GM12878 (cell line): ENCODE measurements around the gene B4GALNT4. TPM values are rescaled to one million over a fixed set of nuclear protein-coding genes. Genes with fewer than 3 reads are reported as not detected.
A peak's percentile ranks its signal among the peaks of the same experiment; 100 is the strongest.

Experiments used
- BRCA1 ChIP-seq: IDR thresholded peaks from 2 replicates; pipeline ENCODE4 v1.6.1; 2011; ENCODE audit warnings: low read depth, low read length, improper control_type of control experiment
- CREM ChIP-seq: IDR thresholded peaks from 2 replicates; pipeline ENCODE4 v1.6.1; 2014; ENCODE audit warnings: antibody characterized with exemption, low read depth
- GATAD2B ChIP-seq: fragments of 450-650 bp; conservative IDR thresholded peaks from 2 replicates; pipeline ENCODE4 v1.6.1; 2017; ENCODE audit warnings: low read depth, mild to moderate bottlenecking, moderate library complexity
- HDAC2 ChIP-seq: fragments of 200-600 bp; sonication (generic); IDR thresholded peaks from 2 replicates; pipeline ENCODE4 v1.6.1; 2017
- MEF2A ChIP-seq: IDR thresholded peaks from 2 replicates; pipeline ENCODE4 v1.6.1; 2011; ENCODE audit warnings: low read depth, mild to moderate bottlenecking, low read length, moderate library complexity; ENCODE audit not compliant: insufficient read depth
- MTA2 ChIP-seq: fragments of 450-650 bp; IDR thresholded peaks from 2 replicates; pipeline ENCODE4 v1.6.1; 2016; ENCODE audit warnings: low read depth, mild to moderate bottlenecking, moderate library complexity
- NBN ChIP-seq: fragments of 450-650 bp; IDR thresholded peaks from 2 replicates; pipeline ENCODE4 v1.6.1; 2016
- NR2C2 ChIP-seq: IDR thresholded peaks from 2 replicates; pipeline ENCODE4 v1.6.1; 2011; ENCODE audit warnings: borderline replicate concordance, low read depth; ENCODE audit not compliant: control insufficient read depth, insufficient read length
- POLR2A ChIP-seq: IDR thresholded peaks from 2 replicates; pipeline ENCODE4 v1.6.1; 2011; ENCODE audit warnings: low read depth, mild to moderate bottlenecking, low read length
- POLR2AphosphoS2 ChIP-seq: IDR thresholded peaks from 2 replicates; pipeline ENCODE4 v1.6.1; 2011; ENCODE audit warnings: low read depth, mild to moderate bottlenecking, low read length, improper control_type of control experiment, moderate library complexity
- RAD21 ChIP-seq: IDR thresholded peaks from 2 replicates; pipeline ENCODE4 v1.6.1; 2011; ENCODE audit warnings: mild to moderate bottlenecking, low read depth, low read length, moderate library complexity; ENCODE audit not compliant: insufficient read depth
- RELB ChIP-seq: fragments of 450-650 bp; IDR thresholded peaks from 2 replicates; pipeline ENCODE4 v1.6.1; 2017; ENCODE audit warnings: low read depth, mild to moderate bottlenecking, moderate library complexity
- SMARCA5 ChIP-seq: fragments of 450-650 bp; IDR thresholded peaks from 2 replicates; pipeline ENCODE4 v1.6.1; 2017; ENCODE audit warnings: mild to moderate bottlenecking
- SRF ChIP-seq, 2 experiments: IDR thresholded peaks; 2 replicates each; pipeline ENCODE4 v1.6.1; 2011; ENCODE audit warnings: low read depth in 2 of 2, low read length in 2 of 2, mild to moderate bottlenecking in 1 of 2, moderate library complexity in 1 of 2
- ZNF274 ChIP-seq: IDR thresholded peaks from one replicate; pipeline ENCODE4 v1.8.0; 2011; ENCODE audit not compliant: insufficient read length, insufficient read depth
- polyA plus RNA-seq, 11 experiments: library from polyadenylated mRNA; depleted of rRNA in 4 of 11; unstranded in 6 of 11; stranded (reverse) in 5 of 11; fragments of >200 nt; fragmentation: Nextera tagmentation in 4 of 11; fragmentation: Illumina TruSeq in 1 of 11; extraction: Ambion mirVana in 4 of 11; extraction: Trizol in 1 of 11; gene quantifications; 1 replicate in 1 of 11; 2 replicates in 10 of 11; pipeline versions ENCODE4 v1.2.1 to v1.2.3, GENCODE V29; 2011 to 2016; ENCODE audit warnings: inconsistent platforms in 2 of 11, missing spikeins in 2 of 11, low read depth in 1 of 11
- total RNA-seq, 4 experiments: library from RNA; depleted of rRNA in 3 of 4; stranded (reverse); fragments of >200 nt in 3 of 4; fragmentation: Illumina TruSeq in 1 of 4; extraction: Trizol in 1 of 4; gene quantifications; 2 replicates each; pipeline versions ENCODE4 v1.2.1 to v1.2.3, GENCODE V29; 2013 to 2021
- TF ChIP-seq, protein P1 (sequence below): fragments of 150-350 bp; IDR thresholded peaks from 2 replicates; pipeline ENCODE4 v1.6.1; 2014; ENCODE audit warnings: mild to moderate bottlenecking, low read depth, low read length
- TF ChIP-seq, protein P2 (sequence below), 3 experiments: IDR thresholded peaks in 2 of 3; conservative IDR thresholded peaks in 1 of 3; 2 replicates each; pipeline ENCODE4 v1.5.1; 2011; ENCODE audit warnings: low read depth in 3 of 3, low read length in 3 of 3, mild to moderate bottlenecking in 3 of 3, control low read depth in 2 of 3, moderate library complexity in 2 of 3, inconsistent platforms in 1 of 3, mixed read lengths in 1 of 3; ENCODE audit not compliant: control insufficient read depth in 2 of 3, insufficient read depth in 1 of 3; ENCODE audit errors: extremely low read depth in 1 of 3
- TF ChIP-seq, protein P3 (sequence below): fragments of 450-650 bp; IDR thresholded peaks from 2 replicates; pipeline ENCODE4 v1.6.1; 2017; ENCODE audit warnings: mild to moderate bottlenecking, moderate library complexity

Gene B4GALNT4
- total and polyA plus RNA-seq, 10 of the 15 experiments (the other 5 are each of a cell fraction or from before 2014, with no cell fraction given), result 0.04 to 0.82 (median 0.40) TPM; not detected in 6

- TF ChIP-seq, protein P1, sequence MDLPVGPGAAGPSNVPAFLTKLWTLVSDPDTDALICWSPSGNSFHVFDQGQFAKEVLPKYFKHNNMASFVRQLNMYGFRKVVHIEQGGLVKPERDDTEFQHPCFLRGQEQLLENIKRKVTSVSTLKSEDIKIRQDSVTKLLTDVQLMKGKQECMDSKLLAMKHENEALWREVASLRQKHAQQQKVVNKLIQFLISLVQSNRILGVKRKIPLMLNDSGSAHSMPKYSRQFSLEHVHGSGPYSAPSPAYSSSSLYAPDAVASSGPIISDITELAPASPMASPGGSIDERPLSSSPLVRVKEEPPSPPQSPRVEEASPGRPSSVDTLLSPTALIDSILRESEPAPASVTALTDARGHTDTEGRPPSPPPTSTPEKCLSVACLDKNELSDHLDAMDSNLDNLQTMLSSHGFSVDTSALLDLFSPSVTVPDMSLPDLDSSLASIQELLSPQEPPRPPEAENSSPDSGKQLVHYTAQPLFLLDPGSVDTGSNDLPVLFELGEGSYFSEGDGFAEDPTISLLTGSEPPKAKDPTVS, result no peak
- TF ChIP-seq BRCA1 (no peak), RELB (no peak), CREM (0 out of 2 replicates have a peak, but pooled peaks have one; percentile 20), RAD21 (peak; percentile 37; the same call in 1 of the 2 replicates), HDAC2 (no peak), NR2C2 (no peak), GATAD2B (peak; percentile 84; the same call in 1 of the 2 replicates), POLR2A (peak; percentile 64; the same call in 1 of the 2 replicates), NBN (no peak), SMARCA5 (0 out of 2 replicates have a peak, but pooled peaks have one; percentile 37), SRF (IDR thresholded peaks at IDR 0.05; ENCODE audit: low read depth in 2 of 2, low read length in 2 of 2) (no peak), POLR2AphosphoS2 (no peak), MEF2A (no peak), MTA2 (no peak), ZNF274 (no peak)
- TF ChIP-seq, protein P2, sequence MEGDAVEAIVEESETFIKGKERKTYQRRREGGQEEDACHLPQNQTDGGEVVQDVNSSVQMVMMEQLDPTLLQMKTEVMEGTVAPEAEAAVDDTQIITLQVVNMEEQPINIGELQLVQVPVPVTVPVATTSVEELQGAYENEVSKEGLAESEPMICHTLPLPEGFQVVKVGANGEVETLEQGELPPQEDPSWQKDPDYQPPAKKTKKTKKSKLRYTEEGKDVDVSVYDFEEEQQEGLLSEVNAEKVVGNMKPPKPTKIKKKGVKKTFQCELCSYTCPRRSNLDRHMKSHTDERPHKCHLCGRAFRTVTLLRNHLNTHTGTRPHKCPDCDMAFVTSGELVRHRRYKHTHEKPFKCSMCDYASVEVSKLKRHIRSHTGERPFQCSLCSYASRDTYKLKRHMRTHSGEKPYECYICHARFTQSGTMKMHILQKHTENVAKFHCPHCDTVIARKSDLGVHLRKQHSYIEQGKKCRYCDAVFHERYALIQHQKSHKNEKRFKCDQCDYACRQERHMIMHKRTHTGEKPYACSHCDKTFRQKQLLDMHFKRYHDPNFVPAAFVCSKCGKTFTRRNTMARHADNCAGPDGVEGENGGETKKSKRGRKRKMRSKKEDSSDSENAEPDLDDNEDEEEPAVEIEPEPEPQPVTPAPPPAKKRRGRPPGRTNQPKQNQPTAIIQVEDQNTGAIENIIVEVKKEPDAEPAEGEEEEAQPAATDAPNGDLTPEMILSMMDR (IDR thresholded peaks at IDR 0.05 in 2 of 3, conservative IDR thresholded peaks at IDR 0.05 in 1 of 3; ENCODE audit: control insufficient read depth in 2 of 3, extremely low read depth in 1 of 3, insufficient read depth in 1 of 3, low read depth in 3 of 3, low read length in 3 of 3), result peak; percentile 8 to 31 (median 30); a peak in 3 of 6 replicates
- TF ChIP-seq, protein P3, sequence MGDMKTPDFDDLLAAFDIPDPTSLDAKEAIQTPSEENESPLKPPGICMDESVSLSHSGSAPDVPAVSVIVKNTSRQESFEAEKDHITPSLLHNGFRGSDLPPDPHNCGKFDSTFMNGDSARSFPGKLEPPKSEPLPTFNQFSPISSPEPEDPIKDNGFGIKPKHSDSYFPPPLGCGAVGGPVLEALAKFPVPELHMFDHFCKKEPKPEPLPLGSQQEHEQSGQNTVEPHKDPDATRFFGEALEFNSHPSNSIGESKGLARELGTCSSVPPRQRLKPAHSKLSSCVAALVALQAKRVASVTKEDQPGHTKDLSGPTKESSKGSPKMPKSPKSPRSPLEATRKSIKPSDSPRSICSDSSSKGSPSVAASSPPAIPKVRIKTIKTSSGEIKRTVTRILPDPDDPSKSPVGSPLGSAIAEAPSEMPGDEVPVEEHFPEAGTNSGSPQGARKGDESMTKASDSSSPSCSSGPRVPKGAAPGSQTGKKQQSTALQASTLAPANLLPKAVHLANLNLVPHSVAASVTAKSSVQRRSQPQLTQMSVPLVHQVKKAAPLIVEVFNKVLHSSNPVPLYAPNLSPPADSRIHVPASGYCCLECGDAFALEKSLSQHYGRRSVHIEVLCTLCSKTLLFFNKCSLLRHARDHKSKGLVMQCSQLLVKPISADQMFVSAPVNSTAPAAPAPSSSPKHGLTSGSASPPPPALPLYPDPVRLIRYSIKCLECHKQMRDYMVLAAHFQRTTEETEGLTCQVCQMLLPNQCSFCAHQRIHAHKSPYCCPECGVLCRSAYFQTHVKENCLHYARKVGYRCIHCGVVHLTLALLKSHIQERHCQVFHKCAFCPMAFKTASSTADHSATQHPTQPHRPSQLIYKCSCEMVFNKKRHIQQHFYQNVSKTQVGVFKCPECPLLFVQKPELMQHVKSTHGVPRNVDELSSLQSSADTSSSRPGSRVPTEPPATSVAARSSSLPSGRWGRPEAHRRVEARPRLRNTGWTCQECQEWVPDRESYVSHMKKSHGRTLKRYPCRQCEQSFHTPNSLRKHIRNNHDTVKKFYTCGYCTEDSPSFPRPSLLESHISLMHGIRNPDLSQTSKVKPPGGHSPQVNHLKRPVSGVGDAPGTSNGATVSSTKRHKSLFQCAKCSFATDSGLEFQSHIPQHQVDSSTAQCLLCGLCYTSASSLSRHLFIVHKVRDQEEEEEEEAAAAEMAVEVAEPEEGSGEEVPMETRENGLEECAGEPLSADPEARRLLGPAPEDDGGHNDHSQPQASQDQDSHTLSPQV, result no peak
Observed at GRCh38 chr11:406796-407650, 37.7 kb downstream of the B4GALNT4 start (continued).
